Natural killer cell (primary cell): ENCODE results near the gene ZNF814. TPM values are rescaled to one million over a fixed set of nuclear protein-coding genes. Genes with fewer than 3 reads are reported as not detected.
"Not testable (repeated sequence)": the region's sequence is repeated elsewhere in the genome, so short reads cannot be mapped to it uniquely, and the experiment has no call there.

Experiments used
- ATAC-seq, 3 donors: fragments of 150-1000 bp in 2 of 3; fragments of 200-7000 bp in 1 of 3; cut with Tn5 transposase; 1 replicate in 1 of 3; 2 replicates in 2 of 3; pipeline ENCODE4 v1.10.0; 2021; ENCODE audit warnings: mild to moderate bottlenecking in 2 of 3, moderate library complexity in 2 of 3
- DNase-seq, 2 donors: peaks; one replicate each; pipeline versions ENCODE4 v3.0.0 to v3.0.0-alpha.2; 2013 to 2021; ENCODE audit warnings: mixed read lengths in 1 of 2
- H3K27ac ChIP-seq: one replicate; pipeline ENCODE4 v1.5.1; 2013; ENCODE audit warnings: mild to moderate bottlenecking, low read length
- H3K27me3 ChIP-seq: one replicate; pipeline ENCODE4 v1.6.1; 2013; ENCODE audit warnings: low read length; ENCODE audit not compliant: control insufficient read depth, insufficient read depth
- H3K36me3 ChIP-seq: one replicate; pipeline ENCODE4 v1.6.1; 2013; ENCODE audit warnings: low read length; ENCODE audit not compliant: control insufficient read depth, insufficient read depth
- H3K4me1 ChIP-seq: one replicate; pipeline ENCODE4 v1.6.1; 2013; ENCODE audit warnings: low read length; ENCODE audit not compliant: control insufficient read depth, insufficient read depth
- H3K4me3 ChIP-seq: one replicate; pipeline ENCODE4 v1.5.1; 2013; ENCODE audit warnings: low read length
- H3K9me3 ChIP-seq: one replicate; pipeline ENCODE4 v1.6.1; 2013; ENCODE audit warnings: low read length; ENCODE audit not compliant: control insufficient read depth, insufficient read depth
- H3K27ac Mint-ChIP-seq, 2 donors: one replicate each; pipeline ENCODE4 v1.8.0; 2022; ENCODE audit warnings: mild to moderate bottlenecking in 2 of 2, mixed read lengths in 2 of 2, moderate library complexity in 1 of 2
- H3K27me3 Mint-ChIP-seq, 2 donors: one replicate each; pipeline ENCODE4 v1.8.0; 2022; ENCODE audit warnings: low read depth in 2 of 2, mixed read lengths in 2 of 2
- H3K36me3 Mint-ChIP-seq: one replicate; pipeline ENCODE4 v1.8.0; 2022; ENCODE audit warnings: mixed read lengths
- H3K4me1 Mint-ChIP-seq, 2 donors: one replicate each; pipeline ENCODE4 v1.8.0; 2022; ENCODE audit warnings: mixed read lengths in 2 of 2
- H3K4me3 Mint-ChIP-seq: one replicate; pipeline ENCODE4 v1.8.0; 2022; ENCODE audit warnings: mild to moderate bottlenecking, moderate library complexity, mixed read lengths
- H3K9me3 Mint-ChIP-seq, 2 donors: one replicate each; pipeline ENCODE4 v1.8.0; 2022; ENCODE audit warnings: mixed read lengths in 2 of 2
- WGBS: methylation state at CpG from one replicate; pipeline ENCODE4 v1.1.7; 2013; ENCODE audit warnings: missing lambda C conversion rate; ENCODE audit not compliant: insufficient coverage; 5-methylcytosine and 5-hydroxymethylcytosine counted together
- intact Hi-C: fragments of 100-400 bp; cut with micrococcal nuclease; formaldehyde crosslinking; loops from one replicate; pipeline ENCODE4 v1.14.2; 2022
- total RNA-seq, 4 donors: library from RNA; stranded (reverse); fragments of 120-200 nt in 1 of 4; gene quantifications; one replicate each; pipeline versions ENCODE4 v1.2.3 to v1.2.4, GENCODE V29; 2013 to 2022
- TF ChIP-seq, protein P1 (sequence below): fragments of 200-600 bp; IDR thresholded peaks from one replicate; pipeline ENCODE4 v1.8.0; 2022; ENCODE audit warnings: antibody characterized with exemption

The ZNF814 gene
- total RNA-seq, 3 donors from 2014 or later (not counting 1 experiment from before 2014, with no cell fraction given) = 25.2 to 51.2 (median 38.3) TPM

DNA sequence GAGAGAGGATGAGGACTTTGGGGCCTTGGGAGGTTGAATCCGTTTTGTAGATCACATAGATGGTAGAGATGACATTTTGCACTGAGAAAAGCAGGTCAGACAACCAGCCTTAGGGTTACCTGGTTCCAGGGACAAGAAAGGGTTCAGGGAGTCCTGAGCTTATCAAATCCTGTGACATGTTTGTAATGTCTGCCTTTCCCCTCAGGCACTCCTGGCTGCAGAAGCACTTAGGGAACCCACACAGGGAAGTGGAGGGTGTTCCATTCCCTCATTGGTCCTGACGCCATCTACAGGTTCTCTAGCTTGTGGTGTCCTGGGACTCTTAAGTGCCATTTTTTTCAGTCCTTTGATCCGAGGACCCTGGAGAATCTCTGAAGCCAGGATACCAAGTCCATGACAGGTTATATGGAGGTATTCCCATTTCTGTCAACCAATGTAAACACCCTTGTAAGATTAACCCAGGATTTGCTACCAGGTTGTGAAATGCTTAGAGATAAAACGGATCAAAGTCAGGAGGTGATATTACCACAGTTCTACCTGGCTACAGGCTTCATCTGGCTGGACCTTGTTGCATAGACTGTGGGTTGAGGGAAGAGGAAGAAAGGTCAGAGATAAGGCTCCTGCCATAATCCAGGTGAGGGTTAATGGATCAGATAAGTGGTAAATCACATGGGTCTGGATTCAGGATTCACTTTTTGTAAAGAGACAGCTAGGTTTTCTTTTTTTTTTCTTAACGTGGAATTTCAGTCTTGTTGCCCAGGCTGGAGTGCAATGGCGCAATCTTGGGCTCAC, 36.8 kb downstream of the ZNF814 start:
- Mint-ChIP-seq H3K27ac (peak overlapping the region; percentile 96 to 98), H3K4me1 (peaks cover 29 to 30% of the 10 kb centered on the region in 2 donors)
- H3K27me3 ChIP-seq, H3K9me3 ChIP-seq, H3K36me3 ChIP-seq, H3K9me3 Mint-ChIP-seq, ATAC-seq, H3K27ac ChIP-seq, DNase-seq, intact Hi-C loops, H3K36me3 Mint-ChIP-seq, H3K4me3 Mint-ChIP-seq, H3K27me3 Mint-ChIP-seq, H3K4me3 ChIP-seq: not testable (repeated sequence)
- WGBS = 94% methylated on average over 3 of the region's 6 CpGs
- H3K4me1 ChIP-seq = peaks cover 18% of the 10 kb centered on the region

DNA sequence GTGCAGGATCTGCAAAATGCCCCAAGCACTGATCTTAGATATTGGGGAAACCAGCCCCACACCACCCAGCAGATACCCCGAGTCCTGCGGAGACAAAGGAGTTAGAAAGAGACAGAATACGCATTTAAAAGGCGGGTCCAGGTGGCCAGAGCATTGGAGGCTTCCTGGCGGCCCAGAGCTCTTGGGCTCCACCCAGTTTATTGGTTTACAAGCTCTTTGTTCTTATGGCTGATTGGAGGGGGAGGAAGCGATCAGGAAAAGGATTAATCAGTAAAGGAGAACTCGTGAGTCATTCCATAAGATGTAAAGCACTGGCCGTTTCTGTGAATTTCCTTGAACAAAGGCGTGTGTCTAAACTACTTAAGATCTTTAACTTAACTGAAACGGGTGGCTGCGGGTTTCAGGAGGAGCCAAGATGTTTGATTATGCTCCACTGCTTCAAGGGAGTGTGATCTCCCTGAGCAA, 38.3 kb downstream of the ZNF814 start:
- peaks cover 4% of the 10 kb centered on the region for H3K36me3 ChIP-seq
- no peaks in the 10 kb centered on the region for H3K9me3 ChIP-seq
- Mint-ChIP-seq H3K9me3 (no peaks in the 10 kb centered on the region), H3K4me3 (peak overlapping the region; percentile 96), H3K4me1 (peaks cover 29 to 30% of the 10 kb centered on the region in 2 donors), H3K27ac (peak overlapping the region; percentile 96 to 98), H3K36me3 (no peaks in the 10 kb centered on the region), H3K27me3 (no peaks in the 10 kb centered on the region)
- ATAC-seq (no peak), DNase-seq (peak in 1 of 2 donors; percentile 10)
- peak overlapping the region; percentile 84 for H3K27ac ChIP-seq
- intact Hi-C loops = no loop called here
- H3K4me1 ChIP-seq = peaks cover 18% of the 10 kb centered on the region
- TF ChIP-seq, protein P1, sequence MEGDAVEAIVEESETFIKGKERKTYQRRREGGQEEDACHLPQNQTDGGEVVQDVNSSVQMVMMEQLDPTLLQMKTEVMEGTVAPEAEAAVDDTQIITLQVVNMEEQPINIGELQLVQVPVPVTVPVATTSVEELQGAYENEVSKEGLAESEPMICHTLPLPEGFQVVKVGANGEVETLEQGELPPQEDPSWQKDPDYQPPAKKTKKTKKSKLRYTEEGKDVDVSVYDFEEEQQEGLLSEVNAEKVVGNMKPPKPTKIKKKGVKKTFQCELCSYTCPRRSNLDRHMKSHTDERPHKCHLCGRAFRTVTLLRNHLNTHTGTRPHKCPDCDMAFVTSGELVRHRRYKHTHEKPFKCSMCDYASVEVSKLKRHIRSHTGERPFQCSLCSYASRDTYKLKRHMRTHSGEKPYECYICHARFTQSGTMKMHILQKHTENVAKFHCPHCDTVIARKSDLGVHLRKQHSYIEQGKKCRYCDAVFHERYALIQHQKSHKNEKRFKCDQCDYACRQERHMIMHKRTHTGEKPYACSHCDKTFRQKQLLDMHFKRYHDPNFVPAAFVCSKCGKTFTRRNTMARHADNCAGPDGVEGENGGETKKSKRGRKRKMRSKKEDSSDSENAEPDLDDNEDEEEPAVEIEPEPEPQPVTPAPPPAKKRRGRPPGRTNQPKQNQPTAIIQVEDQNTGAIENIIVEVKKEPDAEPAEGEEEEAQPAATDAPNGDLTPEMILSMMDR = no peak
- peak overlapping the region; percentile 79 for H3K4me3 ChIP-seq
- WGBS = 49% methylated on average over 10 of the region's 11 CpGs
- H3K27me3 ChIP-seq = no peaks in the 10 kb centered on the region

DNA sequence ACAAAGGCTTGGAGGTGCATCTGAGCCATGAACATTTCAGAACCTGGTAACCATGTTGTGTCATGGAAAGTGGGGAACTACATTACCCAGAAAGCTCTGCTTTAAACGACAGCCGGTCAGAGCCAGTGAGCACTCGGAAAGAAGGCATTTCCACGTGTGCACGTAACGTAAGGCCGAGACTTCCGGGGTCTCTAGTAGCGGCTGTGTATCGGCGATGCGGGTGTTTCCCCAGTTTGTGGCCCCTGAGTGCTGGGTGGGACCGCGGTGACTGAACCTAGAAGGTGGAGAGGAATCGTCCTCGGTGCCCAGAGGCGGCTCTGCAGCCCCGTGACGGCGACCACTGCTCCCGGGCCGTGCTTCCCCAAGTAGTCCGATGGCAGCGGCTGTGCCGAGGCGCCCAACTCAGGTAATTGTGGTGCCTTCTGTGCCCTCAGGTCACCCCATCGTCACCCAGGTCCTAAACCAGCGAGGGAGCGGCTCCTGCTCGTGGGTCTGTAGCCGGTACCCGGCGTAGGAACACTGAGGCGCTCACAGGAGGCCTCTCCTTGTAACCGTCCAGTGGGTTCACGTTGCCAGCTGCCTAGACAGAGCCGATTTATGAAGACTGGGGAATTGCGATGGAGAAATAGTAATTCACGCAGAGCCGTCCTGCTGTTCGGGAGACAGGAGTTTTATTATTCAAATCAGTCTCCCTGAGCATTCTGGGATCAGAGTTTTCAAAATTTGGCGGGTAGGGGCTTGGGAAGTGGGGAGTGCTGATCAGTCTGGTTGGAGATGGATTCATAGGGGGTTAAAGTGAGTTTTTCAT, 39.0 kb downstream of the ZNF814 start, which contains the start of gene ZNF587:
TSS of gene ZNF587 (plus strand) at position 194 of the 808 bp plus-strand sequence. CDS start at position 374, 180 bp downstream.
- not testable (repeated sequence) for H3K27me3 ChIP-seq, H3K36me3 Mint-ChIP-seq, H3K9me3 Mint-ChIP-seq, H3K27me3 Mint-ChIP-seq, H3K9me3 ChIP-seq, H3K36me3 ChIP-seq
- H3K4me1 ChIP-seq = peaks cover 18% of the 10 kb centered on the region
- ATAC-seq = peak; percentile 95 to 99 (median 98)
- peak; percentile 81 to 94 for DNase-seq
- WGBS = under 1% methylated on average over 42 of the region's 42 CpGs
- Mint-ChIP-seq H3K27ac (peak within 1 kb of the TSS; percentile 96 to 98), H3K4me1 (peaks cover 29 to 30% of the 10 kb centered on the region in 2 donors), H3K4me3 (peak within 1 kb of the TSS; percentile 96)
- H3K4me3 ChIP-seq = peak within 1 kb of the TSS; percentile 79
- intact Hi-C loops = loop anchor here (1.0 to 2.0 kb wide), 2 partner anchors 31 to 38 kb away; no protein-coding TSS in a partner anchor
- peak within 1 kb of the TSS; percentile 84 for H3K27ac ChIP-seq

DNA sequence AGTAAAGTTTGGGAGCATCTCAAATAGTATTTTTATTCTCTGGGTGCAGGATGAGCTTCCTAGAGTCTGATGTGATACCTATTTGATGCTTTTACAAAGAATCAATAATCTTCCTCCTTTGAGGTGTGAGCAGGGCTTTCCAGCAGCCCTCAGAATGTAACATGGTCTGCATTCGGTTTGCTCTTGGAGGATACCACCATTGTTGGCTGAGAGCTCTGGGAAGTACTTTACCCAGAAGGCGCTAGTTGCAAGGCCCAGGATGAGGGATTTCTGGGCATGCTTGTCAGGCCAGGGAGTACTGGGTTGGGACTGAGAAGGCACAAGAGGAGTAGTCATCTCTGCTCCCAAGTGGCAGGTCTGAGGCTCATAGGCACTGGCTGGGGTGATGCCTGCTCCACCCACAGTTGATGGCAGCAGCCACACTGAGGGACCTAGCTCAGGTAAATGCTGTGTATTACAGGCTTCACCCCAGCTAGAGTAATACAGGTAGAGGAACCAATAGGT, 39.6 kb downstream of the ZNF814 start:
- H3K4me3 Mint-ChIP-seq, H3K9me3 Mint-ChIP-seq, H3K27me3 ChIP-seq, H3K27me3 Mint-ChIP-seq, H3K9me3 ChIP-seq, ATAC-seq, H3K36me3 Mint-ChIP-seq, DNase-seq, H3K36me3 ChIP-seq: not testable (repeated sequence)
- intact Hi-C loops = loop anchor here (1.0 to 2.0 kb wide), 2 partner anchors 30 to 39 kb away; no protein-coding TSS in a partner anchor
- Histone ChIP-seq H3K27ac (peak overlapping the region; percentile 84), H3K4me1 (peaks cover 18% of the 10 kb centered on the region), H3K4me3 (peak overlapping the region; percentile 79)
- Mint-ChIP-seq H3K4me1 (peaks cover 29 to 30% of the 10 kb centered on the region in 2 donors), H3K27ac (peak overlapping the region; percentile 96 to 98)
- 94% methylated on average over 2 of the region's 2 CpGs for WGBS

DNA sequence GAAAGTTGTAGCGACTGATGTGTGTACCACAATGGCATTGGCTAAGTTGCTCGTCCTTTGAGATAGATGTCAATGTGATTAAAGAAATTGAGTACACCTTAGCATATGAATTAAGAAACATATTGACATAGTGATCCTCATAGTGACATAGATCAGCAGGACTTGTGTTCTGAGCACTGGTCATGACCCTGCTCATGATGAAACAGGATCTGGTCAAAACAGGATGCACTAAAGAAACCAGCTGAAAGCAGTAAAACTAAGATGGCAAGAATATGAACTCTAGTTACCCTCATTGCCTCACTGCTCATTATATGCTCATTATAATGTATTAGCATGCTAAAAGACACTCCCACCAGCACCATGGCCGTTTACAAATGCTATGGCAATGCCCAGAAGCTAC, 41.7 kb downstream of the ZNF814 start:
- H3K36me3 ChIP-seq, ATAC-seq, H3K27ac Mint-ChIP-seq, H3K9me3 ChIP-seq, H3K27me3 Mint-ChIP-seq, H3K4me3 ChIP-seq, H3K27me3 ChIP-seq, H3K36me3 Mint-ChIP-seq, DNase-seq, H3K9me3 Mint-ChIP-seq, H3K27ac ChIP-seq, intact Hi-C loops, H3K4me3 Mint-ChIP-seq: not testable (repeated sequence)
- peaks cover 23 to 24% of the 10 kb centered on the region in 2 donors for H3K4me1 Mint-ChIP-seq
- WGBS = 50% methylated on average over 2 of the region's 3 CpGs
- peaks cover 18% of the 10 kb centered on the region for H3K4me1 ChIP-seq
